Right lobe of liver (tissue), 4 donors: ENCODE data around the gene CHRNG.

Experiments used
- CTCF ChIP-seq, 4 donors: fragments of 200-600 bp in 3 of 4; fragments of 450-650 bp in 1 of 4; IDR thresholded peaks; one replicate each; pipeline versions ENCODE4 v1.5.1 to v1.8.0; 2016 to 2022; ENCODE audit warnings: antibody characterized with exemption in 4 of 4, mild to moderate bottlenecking in 2 of 4
- POLR2A ChIP-seq: fragments of 450-650 bp; IDR thresholded peaks from one replicate; pipeline ENCODE4 v1.6.1; 2017; ENCODE audit warnings: antibody characterized with exemption, mild to moderate bottlenecking
- donor health status: DM: no; HTN: no; CAD: no.
- donor health status: DM: no; HTN: no; CAD: no.
- donor health status: DM: no; HTN: yes; CAD: no.

GRCh38 chr2:232497348-232497747 is 42.1 kb upstream of the CHRNG start:
- TF ChIP-seq CTCF (IDR thresholded peaks at IDR 0.05), result no peak
- TF ChIP-seq POLR2A, result no peak
